ENCODE results near the gene ZYX. TPM values are rescaled to one million over a fixed set of nuclear protein-coding genes. Genes with fewer than 3 reads are reported as not detected.
"Not testable (repeated sequence)": the region's sequence is repeated elsewhere in the genome, so short reads cannot be mapped to it uniquely, and the experiment has no call there.

Gene ZYX
- total RNA-seq, 1 experiment from 2014 or later, result 14.7 TPM

DNA sequence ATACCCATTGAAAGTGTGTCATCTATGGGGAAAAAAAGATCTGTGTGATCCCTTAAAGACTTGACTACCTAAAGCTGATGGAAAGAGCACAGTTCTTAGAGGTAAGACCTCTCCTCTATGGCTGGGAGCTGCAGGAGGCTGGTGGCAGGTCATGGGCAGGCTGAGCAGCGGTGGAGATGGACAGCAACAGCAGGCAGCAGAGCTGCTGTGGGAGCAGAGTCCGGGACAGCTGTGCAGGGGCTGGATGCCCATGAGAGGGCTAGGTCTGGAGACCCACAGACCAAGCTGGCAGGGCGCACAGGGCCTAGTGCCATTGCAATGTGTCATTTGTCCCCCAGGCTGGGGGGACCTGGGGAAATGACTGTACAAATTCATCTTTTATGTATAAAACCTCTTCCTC is 40.9 kb downstream of the ZYX start:
- DNase-seq (ENCODE audit: low read depth, low spot score), result no peak
- in situ Hi-C loops (cut with HindIII; ENCODE audit: low pct_unique_long_range_greater_than_20kb, low sequenced_read_pairs), result no loop called here

DNA sequence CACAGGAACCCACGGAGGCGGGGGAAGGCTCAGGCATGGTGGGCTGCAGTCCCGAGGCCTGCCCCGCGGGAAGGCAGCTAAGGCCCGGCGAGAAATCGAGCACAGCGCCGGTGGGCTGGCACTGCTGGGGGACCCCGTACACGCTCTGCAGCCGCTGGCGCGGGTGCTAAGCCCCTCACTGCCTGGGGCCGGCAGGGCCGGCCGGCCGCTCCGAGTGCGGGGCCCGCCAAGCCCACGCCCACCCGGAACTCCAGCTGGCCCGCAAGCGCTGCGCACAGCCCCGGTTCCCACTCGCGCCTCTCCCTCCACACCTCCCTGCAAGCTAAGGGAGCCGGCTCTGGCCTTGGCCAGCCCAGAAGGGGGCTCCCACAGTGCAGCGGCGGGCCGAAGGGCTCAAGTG is 43.3 kb downstream of the ZYX start:
- in situ Hi-C loops (cut with HindIII; ENCODE audit: low pct_unique_long_range_greater_than_20kb, low sequenced_read_pairs); DNase-seq (ENCODE audit: low read depth, low spot score): not testable (repeated sequence)

DNA sequence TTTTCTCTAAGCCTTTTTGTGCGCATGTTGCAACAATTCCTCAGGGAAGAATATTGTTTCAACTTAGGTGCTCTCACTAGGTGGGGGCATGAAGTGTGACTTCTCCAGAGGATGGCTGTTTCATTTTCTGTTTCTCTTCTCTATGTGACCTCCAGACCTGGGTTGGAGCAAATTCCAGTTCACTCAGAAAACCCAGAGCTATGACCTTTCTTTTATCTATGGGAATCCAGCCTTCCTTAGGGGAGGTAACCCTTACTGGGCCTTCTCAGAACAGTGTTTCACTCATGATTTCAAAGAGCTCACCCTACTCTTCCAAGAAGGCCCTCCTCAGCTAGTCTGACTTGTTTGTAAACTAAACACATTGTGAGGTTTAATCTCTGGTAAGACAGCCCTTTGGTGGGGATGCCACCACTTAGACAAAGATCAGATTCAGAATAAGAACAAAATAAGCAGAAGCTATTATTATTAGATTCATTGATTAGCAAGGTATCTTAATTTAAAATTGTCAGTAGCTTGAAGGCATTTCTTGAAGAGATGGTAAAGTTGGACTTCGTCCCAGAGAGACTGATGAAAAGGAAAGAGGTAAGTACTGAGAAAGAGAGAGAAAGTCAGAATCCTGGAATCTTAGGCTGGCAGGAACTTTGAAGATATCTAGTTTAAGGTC is 45.5 kb downstream of the ZYX start:
- DNase-seq (ENCODE audit: low read depth, low spot score), result no peak
- in situ Hi-C loops (cut with HindIII; ENCODE audit: low pct_unique_long_range_greater_than_20kb, low sequenced_read_pairs), result no loop called here

- no peak for DNase-seq (ENCODE audit: low read depth, low spot score)
- in situ Hi-C loops (cut with HindIII; ENCODE audit: low pct_unique_long_range_greater_than_20kb, low sequenced_read_pairs), result no loop called here
These were observed 48.9 kb downstream of the ZYX start for GRCh38 chr7:143429770-143430698.

DNA sequence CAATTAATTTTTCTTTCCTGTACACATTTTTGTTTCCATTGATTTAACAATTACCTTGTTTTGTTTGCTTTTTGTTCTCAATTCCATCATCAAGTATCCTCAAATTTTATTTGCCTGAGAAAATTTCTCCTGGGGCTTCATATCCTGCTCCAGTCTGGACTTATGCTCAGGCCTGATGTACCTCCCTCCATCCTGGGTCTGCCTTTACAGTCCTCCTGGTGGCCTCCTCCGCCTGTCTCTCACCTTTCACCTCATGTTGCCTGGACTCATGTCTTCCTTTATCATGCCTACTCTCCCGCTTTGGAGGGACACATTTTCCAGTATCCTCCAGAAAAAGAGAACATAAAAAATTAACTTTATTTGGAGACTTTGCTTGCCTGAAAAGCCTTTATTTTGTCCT is 50.0 kb downstream of the ZYX start:
- DNase-seq (ENCODE audit: low read depth, low spot score), result no peak
- in situ Hi-C loops (cut with HindIII; ENCODE audit: low pct_unique_long_range_greater_than_20kb, low sequenced_read_pairs), result no loop called here

DNA sequence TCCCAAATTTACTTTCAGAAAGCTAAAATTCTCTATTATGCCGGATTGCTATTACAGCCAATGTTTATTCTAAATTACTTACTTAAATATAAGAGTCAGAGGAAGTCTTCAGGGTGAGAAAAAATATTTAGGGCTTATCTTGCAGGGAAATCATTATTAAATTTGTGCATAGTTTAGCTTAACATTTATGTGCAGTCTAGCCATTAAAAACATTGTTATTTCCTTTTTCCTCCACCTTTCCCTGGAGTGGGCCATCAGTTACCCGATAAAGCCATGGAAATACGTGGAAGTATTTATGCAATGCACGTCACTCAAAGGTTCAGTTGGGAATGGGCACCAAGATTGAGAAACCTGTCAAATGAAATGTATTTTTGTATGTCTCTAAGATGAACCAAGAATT is 52.6 kb downstream of the ZYX start:
- in situ Hi-C loops (cut with HindIII; ENCODE audit: low pct_unique_long_range_greater_than_20kb, low sequenced_read_pairs), result no loop called here

DNA sequence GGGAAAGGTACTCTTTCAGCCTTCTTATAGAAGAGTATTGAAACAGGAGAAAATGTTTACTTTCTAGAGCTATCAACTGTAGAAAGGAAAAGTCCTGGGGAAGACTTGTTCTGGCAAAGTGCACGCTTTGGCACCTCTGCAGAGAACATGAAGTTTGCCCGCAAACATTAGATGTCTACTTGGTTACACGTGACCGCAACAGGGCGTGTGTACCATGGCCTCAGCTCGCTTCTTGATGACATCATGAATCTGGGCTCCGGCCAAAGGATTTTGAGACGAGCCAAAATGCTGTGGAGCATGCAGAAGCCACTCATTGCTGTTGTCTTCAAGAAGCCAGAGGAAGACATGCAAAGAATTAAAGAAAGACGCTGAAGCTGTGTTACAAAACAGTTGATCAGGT is 53.5 kb downstream of the ZYX start:
- peak; percentile 30 for DNase-seq (ENCODE audit: low read depth, low spot score)
- in situ Hi-C loops (cut with HindIII; ENCODE audit: low pct_unique_long_range_greater_than_20kb, low sequenced_read_pairs), result no loop called here

More for the DNA sequence above, 52.6 kb downstream of the ZYX start:
- no peak for DNase-seq (ENCODE audit: low read depth, low spot score)

DNA sequence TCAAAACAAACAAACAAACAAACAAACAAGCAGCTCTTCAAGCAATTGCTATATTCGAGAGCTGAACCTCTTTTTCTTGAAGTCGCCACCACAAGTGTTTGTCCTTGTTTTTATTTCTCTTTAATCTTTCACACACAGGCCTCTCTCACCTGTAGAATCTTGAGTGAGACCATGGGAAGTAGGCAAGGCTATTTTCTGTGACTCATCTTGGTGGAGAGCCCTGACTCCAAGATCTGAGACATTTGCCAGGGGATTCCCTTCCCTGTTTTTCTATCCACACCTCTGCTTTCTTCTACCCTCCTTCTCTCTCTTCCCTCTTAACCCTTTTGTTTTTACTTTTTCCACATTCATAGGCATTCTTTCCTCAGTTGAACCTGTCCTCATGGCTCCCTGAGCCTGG is 54.1 kb downstream of the ZYX start:
- DNase-seq (ENCODE audit: low read depth, low spot score), result no peak
- in situ Hi-C loops (cut with HindIII; ENCODE audit: low pct_unique_long_range_greater_than_20kb, low sequenced_read_pairs), result no loop called here

GRCh38 chr7:143436325-143436946 is 55.3 kb downstream of the ZYX start:
- DNase-seq (ENCODE audit: low read depth, low spot score), result no peak
- in situ Hi-C loops (cut with HindIII; ENCODE audit: low pct_unique_long_range_greater_than_20kb, low sequenced_read_pairs), result no loop called here

DNA sequence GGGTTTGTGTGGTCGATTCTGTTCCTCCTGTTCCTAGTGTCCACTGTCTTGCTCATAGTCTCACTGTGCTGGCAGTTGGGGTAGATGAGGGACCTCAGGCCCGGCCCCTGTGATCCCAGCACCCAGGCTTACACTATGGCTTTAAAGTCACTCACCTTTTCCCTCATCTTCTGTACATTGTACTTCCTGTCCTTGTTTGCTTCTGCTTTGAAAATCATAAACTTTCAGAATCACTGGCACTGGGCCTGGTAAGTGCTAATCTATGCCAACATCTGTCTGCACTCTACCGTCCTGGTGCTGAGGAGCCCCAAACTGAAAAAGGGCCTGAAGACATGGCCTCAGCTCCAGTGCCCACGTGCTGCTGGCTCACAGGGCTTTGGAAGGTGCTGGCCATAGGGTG is 56.4 kb downstream of the ZYX start:
- no peak for DNase-seq (ENCODE audit: low read depth, low spot score)
- in situ Hi-C loops (cut with HindIII; ENCODE audit: low pct_unique_long_range_greater_than_20kb, low sequenced_read_pairs), result no loop called here

- DNase-seq (ENCODE audit: low read depth, low spot score), result no peak
- in situ Hi-C loops (cut with HindIII; ENCODE audit: low pct_unique_long_range_greater_than_20kb, low sequenced_read_pairs), result no loop called here
These were observed 58.7 kb downstream of the ZYX start for GRCh38 chr7:143439866-143440265.

Small RNAs within 50 kb of the gene (small RNA-seq; reads per million reads assigned to genes)
- gene MIR6892, result 0 to 0.33 reads per million in 2 experiments

Other genes starting within 250 kb of the ZYX start
- gene PIP, start 249.3 kb upstream of the ZYX start, total RNA-seq (2014; rRNA removed; shearing (Covaris generic)), result not detected in 2 replicates
- not detected in 2 replicates for gene TAS2R39, start 197.9 kb upstream of the ZYX start, total RNA-seq (2014; rRNA removed; shearing (Covaris generic))
- not detected in 2 replicates for gene TAS2R40, start 159.3 kb upstream of the ZYX start, total RNA-seq (2014; rRNA removed; shearing (Covaris generic))
- gene GSTK1, start 117.9 kb upstream of the ZYX start, total RNA-seq (2014; rRNA removed; shearing (Covaris generic)), result 144 and 161 TPM in 2 replicates
- not detected in 2 replicates for gene TMEM139, start 96.4 kb upstream of the ZYX start, total RNA-seq (2014; rRNA removed; shearing (Covaris generic))
- gene CASP2, start 93.0 kb upstream of the ZYX start, total RNA-seq (2014; rRNA removed; shearing (Covaris generic)), result 11.8 and 14.4 TPM in 2 replicates
- not detected in 2 replicates for gene CLCN1, start 65.2 kb upstream of the ZYX start, total RNA-seq (2014; rRNA removed; shearing (Covaris generic))
- not detected in 2 replicates for gene FAM131B, start 18.6 kb upstream of the ZYX start, total RNA-seq (2014; rRNA removed; shearing (Covaris generic))
- not detected in 2 replicates for gene EPHA1, start 27.5 kb downstream of the ZYX start, total RNA-seq (2014; rRNA removed; shearing (Covaris generic))
- not detected in 2 replicates for gene TAS2R60, start 62.1 kb downstream of the ZYX start, total RNA-seq (2014; rRNA removed; shearing (Covaris generic))
- not detected in 2 replicates for gene TAS2R41, start 96.5 kb downstream of the ZYX start, total RNA-seq (2014; rRNA removed; shearing (Covaris generic))
- not detected in 2 replicates for gene CTAGE15, start 190.5 kb downstream of the ZYX start, total RNA-seq (2014; rRNA removed; shearing (Covaris generic))
- gene TCAF2, start 239.6 kb downstream of the ZYX start, total RNA-seq (2014; rRNA removed; shearing (Covaris generic)), result 0.19 and 0.50 TPM in 2 replicates

Measured in SK-MEL-5 (cell line).